ENCODE data around the gene SSTR1.

Gene SSTR1

DNA sequence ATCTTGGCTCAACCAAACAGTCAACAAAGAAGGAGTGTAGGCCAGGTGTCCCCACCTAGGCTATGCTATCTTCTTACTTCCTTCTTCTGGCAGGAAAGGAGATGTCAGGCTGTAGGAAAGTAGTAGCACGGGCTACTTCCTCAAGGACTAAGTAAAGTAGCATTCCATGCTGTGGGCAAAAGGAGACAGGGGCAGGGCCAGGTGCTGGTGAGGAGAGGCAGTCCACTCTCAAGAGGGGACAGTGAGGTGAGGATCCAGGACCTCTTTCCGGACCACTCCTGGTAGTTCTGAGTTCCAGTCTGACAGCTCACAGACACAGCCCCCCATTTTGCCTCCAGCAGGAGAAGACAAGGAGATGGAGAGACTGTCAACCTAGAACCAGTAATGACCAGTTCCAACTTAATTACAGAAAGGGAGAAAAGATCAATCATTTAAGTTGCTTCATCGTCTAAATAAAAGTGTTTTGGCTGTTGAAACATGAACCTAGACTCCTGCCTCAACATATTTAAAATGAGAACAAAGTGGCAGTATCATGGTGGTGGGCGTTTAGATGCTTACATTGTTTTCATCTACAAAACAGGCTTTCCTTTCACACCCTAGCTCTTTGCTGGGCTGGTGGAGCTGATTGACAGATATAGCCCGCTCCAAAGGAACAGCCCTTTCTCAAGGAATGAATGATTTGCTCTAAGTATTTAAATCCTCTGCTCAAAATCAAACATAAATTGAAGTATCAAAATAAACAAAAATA is 5.1 kb upstream of the SSTR1 start:
- DNase-seq (ENCODE audit: low read depth), result no peak

DNA sequence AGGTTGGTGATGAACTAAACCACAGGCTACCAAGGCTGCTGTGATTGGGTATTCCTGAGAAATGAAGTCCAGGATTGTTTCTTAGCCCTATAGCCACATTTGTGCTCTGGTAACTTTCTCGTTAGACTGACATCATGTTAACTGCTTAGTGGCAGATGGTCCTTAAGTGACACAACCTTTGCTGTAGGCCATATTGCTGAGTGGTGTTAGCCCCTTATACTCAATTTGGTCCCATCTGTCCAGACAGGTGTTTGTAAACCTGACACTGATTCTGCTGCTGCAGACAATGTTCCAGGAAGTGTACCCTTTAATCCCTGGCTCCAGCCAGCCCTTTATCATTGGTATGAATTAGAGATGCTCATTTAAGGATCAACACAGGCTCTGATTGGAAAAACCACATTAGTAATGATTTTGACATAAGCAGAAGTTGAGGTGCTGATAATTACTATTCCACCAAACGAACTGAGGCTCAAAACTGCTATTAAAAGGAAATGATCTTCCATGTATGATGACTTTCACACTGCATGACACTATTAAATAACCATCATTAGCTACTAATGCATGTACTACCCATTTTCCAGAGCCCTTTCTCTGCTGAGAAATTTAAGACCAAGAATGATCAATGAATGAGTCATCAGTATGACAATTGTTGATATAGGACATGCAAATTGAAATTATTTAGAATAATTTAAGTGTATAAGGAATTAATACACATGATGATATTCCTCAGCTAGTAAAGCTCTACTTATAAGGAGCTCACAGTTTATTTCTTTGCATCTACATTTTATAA is 3.6 kb upstream of the SSTR1 start:
- DNase-seq (ENCODE audit: low read depth), result peak; percentile 51

DNA sequence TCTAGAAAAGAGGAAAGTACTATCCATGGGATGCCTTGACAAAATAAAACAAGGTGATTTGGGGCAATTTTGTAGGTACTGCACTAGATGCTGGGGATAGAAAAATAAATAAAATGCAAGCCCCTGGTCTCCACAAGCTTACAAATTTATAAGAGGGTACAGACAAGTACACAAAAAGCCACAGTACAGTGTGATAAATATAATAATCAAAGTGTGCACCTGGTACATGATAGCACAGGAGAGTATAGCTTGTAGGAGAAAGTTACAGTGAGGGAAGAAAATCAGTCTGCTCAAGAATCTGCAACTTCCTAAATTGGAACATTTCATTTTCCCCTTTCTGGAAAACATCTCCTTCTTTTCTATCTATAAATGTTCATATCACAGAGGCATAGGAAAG is 3.0 kb upstream of the SSTR1 start:
- DNase-seq (ENCODE audit: low read depth), result no peak

DNA sequence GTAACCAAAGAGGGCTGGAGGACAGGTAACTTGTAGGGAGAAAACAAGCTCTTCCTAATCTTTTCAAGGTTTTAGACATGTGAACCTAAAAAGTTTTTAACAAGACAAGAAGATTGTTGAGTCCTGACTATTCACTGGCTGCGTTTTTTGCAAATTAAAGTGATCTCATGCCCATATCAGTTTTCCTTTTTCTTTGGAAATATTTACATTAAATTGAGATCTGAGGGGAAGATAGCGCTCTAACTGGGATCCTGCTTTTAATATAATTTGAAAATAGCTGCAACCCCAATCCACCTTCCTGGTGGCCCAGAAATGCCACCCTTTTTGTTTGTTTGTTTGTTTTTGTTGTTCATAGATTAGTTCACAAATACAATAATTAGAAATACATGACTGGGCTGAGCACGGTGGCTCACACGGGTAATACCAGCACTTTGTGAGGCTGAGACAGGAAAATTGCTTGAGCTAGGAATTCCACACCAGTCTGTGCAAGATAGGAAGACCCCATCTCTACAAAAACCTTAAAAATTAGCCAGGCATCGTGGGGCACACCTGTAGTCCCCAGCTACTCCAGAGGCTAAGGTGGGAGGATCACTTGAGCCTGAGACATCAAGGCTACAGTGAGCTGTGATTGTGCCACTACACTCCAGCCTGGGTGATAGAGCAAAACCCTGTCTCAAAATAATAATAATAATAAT is 2.4 kb upstream of the SSTR1 start:
- DNase-seq (ENCODE audit: low read depth), result no peak

DNA sequence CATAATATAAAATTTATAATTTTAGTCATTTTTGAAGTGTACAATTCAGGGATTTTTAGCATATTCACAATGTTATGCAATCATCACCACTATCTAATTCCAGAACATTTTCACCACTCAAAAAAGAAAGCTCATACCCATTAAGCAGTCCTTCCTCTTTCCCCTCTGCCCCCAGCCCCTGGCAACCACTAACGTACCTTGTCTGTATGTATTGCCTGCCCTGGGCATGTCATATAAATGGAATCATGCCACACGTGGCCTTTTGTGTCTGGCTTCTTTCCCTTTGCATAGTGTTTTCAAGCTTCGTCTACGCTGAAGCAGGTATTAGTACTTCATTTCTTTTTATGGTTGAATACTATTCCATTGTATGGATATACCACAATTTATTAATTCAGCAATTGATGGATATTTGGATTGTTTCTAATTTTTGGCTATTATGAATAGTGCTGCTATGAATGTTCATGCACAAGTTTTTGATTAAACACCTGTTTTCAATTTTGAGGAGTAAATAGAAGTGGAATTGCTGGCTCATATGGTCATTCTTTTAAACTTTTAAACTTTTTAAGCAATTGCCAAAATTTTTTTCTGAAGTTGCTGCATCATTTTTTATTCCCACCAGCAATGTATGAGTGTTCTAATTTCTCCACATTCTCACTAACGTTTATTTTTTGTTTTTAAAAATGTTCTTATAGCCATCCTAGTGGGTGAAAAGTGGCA is 1.6 kb upstream of the SSTR1 start:
- DNase-seq (ENCODE audit: low read depth), result no peak

DNA sequence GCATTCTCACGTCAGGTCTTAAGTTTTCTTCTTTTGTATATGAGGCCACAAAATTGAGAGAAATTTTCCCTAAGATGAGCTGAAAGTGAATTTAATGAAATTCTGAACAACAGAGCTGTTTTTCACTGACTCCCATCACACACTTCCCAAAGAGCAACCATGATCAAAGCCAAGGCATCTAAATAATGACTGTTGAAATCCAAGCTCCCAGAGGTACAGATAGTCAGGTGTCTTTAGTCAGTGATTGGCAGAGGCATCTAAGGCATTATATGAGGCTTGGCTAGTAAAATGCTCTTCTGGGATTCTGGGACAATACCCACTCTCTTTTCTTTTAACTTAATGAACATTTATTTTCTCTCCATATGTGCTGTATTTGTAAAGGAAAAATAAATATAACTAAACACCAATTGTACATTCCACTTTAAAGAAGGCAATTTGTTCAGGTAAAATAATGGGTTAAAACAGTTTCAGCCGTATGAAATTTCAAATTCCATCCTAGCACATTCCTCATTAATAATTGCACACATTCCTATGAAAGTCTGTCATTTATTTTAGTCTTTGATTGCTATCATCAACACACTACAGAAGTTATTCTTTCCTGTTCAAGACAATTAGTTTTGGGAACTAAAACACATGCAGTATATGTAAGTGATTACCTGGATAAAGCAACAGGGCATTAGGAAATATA is 871 bp upstream of the SSTR1 start:
- DNase-seq (ENCODE audit: low read depth), result no peak

DNA sequence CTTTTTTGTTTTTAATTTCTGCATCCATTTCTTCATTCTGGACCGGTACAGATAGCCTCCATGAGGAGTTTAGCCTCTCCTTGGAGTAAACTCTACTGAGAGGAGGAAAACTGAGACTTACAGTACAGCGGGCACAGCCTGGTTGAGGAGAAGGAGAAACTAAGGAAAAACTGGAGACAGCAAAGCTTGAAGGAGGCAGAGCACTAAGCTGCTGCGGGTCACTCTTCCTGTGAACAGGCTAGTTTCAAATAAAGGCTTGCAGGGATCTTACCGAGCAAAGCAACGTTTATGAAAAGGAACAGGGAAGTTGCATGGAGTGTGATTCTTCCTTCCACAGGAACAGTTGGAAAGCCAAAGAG is 348 bp upstream of the SSTR1 start:
- no peak for DNase-seq (ENCODE audit: low read depth)

DNA sequence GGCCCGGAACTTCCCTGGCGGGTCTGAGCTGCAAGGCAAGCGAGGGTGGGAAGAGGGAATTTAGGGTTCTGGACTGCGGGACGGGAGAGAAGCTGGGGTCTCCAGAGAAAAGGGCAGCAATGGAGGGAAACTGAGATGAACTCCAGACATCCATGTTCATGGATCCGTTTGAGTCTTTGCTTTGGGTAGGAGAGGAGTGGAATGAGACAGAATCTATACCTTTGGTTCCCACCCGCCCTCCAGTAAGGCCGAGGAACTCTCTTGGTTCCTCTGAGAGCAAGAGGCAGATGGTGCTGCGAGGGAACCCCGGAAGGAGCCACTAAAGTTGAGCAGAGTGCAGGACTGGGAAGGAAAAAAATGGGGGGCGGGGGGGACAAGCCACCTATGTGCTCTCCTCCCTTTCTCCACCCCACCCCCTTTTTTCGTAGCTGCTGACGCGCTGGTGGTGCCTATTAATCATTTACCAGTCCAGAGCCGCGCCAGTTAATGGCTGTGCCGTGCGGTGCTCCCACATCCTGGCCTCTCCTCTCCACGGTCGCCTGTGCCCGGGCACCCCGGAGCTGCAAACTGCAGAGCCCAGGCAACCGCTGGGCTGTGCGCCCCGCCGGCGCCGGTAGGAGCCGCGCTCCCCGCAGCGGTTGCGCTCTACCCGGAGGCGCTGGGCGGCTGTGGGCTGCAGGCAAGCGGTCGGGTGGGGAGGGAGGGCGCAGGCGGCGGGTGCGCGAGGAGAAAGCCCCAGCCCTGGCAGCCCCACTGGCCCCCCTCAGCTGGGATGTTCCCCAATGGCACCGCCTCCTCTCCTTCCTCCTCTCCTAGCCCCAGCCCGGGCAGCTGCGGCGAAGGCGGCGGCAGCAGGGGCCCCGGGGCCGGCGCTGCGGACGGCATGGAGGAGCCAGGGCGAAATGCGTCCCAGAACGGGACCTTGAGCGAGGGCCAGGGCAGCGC is 1.2 kb downstream of the SSTR1 start:
- DNase-seq (ENCODE audit: low read depth), result peak; percentile 77

DNA sequence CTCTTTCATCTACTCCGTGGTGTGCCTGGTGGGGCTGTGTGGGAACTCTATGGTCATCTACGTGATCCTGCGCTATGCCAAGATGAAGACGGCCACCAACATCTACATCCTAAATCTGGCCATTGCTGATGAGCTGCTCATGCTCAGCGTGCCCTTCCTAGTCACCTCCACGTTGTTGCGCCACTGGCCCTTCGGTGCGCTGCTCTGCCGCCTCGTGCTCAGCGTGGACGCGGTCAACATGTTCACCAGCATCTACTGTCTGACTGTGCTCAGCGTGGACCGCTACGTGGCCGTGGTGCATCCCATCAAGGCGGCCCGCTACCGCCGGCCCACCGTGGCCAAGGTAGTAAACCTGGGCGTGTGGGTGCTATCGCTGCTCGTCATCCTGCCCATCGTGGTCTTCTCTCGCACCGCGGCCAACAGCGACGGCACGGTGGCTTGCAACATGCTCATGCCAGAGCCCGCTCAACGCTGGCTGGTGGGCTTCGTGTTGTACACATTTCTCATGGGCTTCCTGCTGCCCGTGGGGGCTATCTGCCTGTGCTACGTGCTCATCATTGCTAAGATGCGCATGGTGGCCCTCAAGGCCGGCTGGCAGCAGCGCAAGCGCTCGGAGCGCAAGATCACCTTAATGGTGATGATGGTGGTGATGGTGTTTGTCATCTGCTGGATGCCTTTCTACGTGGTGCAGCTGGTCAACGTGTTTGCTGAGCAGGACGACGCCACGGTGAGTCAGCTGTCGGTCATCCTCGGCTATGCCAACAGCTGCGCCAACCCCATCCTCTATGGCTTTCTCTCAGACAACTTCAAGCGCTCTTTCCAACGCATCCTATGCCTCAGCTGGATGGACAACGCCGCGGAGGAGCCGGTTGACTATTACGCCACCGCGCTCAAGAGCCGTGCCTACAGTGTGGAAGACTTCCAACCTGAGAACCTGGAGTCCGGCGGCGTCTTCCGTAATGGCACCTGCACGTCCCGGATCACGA is 2.2 kb downstream of the SSTR1 start:
- peak; percentile 95 for DNase-seq (ENCODE audit: low read depth)

DNA sequence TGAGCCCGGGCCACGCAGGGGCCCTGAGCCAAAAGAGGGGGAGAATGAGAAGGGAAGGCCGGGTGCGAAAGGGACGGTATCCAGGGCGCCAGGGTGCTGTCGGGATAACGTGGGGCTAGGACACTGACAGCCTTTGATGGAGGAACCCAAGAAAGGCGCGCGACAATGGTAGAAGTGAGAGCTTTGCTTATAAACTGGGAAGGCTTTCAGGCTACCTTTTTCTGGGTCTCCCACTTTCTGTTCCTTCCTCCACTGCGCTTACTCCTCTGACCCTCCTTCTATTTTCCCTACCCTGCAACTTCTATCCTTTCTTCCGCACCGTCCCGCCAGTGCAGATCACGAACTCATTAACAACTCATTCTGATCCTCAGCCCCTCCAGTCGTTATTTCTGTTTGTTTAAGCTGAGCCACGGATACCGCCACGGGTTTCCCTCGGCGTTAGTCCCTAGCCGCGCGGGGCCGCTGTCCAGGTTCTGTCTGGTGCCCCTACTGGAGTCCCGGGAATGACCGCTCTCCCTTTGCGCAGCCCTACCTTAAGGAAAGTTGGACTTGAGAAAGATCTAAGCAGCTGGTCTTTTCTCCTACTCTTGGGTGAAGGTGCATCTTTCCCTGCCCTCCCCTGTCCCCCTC is 3.0 kb downstream of the SSTR1 start:
- peak; percentile 81 for DNase-seq (ENCODE audit: low read depth)

DNA sequence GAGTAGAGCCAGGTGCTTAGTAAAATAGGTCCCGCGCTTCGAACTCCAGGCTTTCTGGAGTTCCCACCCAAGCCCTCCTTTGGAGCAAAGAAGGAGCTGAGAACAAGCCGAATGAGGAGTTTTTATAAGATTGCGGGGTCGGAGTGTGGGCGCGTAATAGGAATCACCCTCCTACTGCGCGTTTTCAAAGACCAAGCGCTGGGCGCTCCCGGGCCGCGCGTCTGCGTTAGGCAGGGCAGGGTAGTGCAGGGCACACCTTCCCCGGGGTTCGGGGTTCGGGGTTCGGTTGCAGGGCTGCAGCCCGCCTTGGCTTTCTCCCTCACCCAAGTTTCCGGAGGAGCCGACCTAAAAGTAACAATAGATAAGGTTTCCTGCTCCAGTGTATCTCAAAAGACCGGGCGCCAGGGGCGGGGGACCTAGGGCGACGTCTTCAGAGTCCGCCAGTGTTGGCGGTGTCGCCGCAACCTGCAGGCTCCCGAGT is 3.6 kb downstream of the SSTR1 start:
- DNase-seq (ENCODE audit: low read depth), result peak; percentile 45

DNA sequence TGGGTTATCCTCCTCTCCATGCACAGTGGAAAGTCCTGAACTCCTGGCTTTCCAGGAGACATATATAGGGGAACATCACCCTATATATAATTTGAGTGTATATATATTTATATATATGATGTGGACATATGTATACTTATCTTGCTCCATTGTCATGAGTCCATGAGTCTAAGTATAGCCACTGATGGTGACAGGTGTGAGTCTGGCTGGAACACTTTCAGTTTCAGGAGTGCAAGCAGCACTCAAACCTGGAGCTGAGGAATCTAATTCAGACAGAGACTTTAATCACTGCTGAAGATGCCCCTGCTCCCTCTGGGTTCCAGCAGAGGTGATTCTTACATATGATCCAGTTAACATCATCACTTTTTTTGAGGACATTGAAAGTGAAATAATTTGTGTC is 4.4 kb downstream of the SSTR1 start:
- peak; percentile 24 for DNase-seq (ENCODE audit: low read depth)

DNA sequence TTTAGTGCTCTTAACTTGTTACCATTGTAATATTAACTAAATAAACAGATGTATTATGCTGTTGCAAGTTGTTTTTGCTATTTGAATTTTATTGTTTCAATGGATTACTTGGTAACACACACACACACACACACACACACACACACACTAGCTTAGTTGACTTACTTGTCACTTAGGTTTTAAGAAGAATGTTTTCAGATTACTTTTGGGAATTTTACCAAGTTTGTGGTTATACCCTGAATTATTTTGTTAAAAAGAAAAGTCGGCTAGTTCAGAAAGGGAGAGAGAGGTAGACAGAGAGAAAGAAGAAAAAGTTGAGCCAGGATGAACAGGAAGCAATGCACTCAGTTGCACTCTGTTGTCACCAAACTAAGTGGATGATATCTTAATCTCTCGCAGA is 5.3 kb downstream of the SSTR1 start:
- DNase-seq (ENCODE audit: low read depth), result no peak

DNA sequence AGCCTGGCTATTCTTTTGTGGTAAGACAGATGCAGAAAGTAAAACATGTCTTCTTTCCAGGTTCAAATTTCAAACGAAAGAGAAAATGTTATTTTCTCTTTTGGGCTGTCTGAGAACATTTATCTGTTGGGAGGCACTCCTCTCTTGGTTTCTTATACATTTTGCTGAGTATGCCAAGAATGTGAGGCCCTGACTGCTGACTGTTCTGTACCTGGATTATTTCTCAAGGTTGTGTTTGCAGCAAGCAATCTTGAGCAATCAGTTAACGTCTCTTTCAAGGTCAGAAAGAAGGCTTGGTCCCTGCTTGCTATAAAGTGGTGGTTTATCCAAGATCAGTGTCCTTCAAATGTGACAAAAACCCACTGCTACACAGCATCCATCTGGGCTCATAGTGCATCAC is 9.8 kb downstream of the SSTR1 start:
- no peak for DNase-seq (ENCODE audit: low read depth)

DNA sequence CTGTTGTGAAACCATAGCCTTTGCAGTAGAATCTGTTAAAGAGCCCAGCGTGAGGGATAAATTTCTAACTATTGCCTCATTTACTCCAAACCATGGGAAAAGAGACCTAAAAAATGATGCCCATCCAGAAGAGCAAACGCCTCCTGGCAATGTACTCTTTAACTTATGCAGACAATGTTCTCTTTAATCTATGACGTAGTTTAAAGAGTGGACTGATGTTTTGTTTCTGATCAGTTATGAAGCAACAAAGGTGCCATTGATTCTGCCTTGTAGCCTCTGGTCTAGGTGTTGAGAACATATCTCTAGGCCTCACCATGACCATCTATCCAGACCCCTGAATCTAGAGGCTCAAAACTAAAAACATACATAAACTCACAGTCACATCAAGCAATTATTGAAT is 13.4 kb downstream of the SSTR1 start:
- DNase-seq (ENCODE audit: low read depth), result no peak

DNA sequence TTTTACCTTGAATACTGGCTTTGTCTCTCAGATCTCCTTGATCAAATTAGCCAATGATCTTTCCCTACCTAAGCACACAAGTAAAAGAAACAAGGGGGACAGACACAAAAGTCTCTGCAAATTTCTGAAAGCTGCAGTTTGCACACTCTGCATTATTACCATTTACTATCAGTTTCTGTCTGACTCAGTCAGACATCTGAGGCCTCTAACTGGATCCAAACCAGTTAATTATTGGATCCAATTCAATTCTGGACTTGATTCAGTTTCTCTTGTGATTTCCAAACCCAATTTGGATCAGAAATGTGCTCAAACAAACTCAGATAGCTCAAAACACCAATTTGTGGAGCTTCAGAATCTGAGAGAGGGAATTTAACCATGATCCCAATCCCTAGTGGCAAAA is 16.6 kb downstream of the SSTR1 start:
- DNase-seq (ENCODE audit: low read depth), result no peak

DNA sequence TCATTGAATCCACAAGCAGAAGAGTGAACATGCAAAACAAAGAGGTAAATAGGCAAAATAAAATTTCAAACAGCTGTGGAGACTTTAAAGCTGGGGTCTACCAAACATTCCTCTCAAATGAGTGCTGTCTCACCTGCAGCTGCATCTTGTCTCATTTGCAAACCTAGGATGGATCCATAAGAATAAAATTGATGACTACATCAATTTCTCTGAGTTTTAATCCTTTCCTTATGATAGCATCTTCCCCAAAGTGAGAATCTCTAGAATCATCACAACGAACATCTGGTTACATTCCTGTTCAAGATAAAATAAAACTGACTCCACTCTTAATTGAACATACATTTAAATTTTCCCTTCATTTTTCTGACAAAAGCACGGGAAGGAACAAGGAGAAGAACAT is 18.2 kb downstream of the SSTR1 start:
- DNase-seq (ENCODE audit: low read depth), result no peak

DNA sequence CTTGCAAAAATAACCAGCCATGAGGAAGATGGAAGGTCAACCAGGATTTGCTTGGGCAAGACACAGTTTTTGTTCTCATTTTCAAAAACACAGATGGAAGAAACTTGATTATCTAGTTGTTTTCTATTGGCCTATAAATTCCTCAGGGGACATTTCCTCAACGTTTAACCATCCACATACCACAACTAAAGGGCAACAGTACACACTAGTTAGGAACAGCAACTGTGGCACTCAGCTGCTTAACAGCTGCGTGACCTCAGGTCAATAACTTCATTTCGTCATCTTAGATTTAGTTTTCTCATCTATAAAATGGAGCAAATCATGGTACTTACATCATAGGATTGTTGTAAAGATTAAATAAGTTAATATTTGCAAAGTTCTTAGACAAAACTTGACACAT is 18.7 kb downstream of the SSTR1 start:
- no peak for DNase-seq (ENCODE audit: low read depth)

DNA sequence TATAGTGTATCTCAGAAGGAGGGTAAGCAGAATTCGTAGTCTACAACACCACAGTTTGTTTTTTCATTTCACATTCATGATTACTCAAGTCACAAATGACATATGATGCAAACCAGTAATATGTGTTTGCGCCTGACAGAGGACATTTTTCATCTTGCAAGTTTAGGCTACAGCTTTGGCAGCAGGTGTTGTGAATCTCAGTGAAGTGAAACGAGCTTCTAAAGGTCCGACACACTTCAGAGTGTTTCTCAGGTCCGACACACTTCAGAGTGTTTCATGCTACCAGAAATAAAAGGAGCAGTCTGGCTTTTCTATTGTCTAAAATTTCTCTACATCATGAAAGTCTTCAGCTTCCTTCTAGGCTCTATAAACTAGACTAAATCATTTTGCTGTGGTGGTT is 25.5 kb downstream of the SSTR1 start:
- no peak for DNase-seq (ENCODE audit: low read depth)

Measured in ELR (cell line).